HG03108 (cell line): ENCODE measurements around the gene MISP3.
"Not testable (repeated sequence)": the region's sequence is repeated elsewhere in the genome, so short reads cannot be mapped to it uniquely, and the experiment has no call there.

ENCODE experiments used
- ATAC-seq: cut with Tn5 transposase; IDR thresholded peaks from one replicate; pipeline ENCODE4 v1.9.1; 2021; ENCODE audit warnings: moderate library complexity; ENCODE audit not compliant: unreplicated experiment

MISP3 gene

GRCh38 chr19:14072535-14073260, at the start of gene MISP3:
TSS of gene MISP3 (plus strand) at chr19:14072786. CDS start at chr19:14073310, 524 bp downstream.
- ATAC-seq, result no peak

DNA sequence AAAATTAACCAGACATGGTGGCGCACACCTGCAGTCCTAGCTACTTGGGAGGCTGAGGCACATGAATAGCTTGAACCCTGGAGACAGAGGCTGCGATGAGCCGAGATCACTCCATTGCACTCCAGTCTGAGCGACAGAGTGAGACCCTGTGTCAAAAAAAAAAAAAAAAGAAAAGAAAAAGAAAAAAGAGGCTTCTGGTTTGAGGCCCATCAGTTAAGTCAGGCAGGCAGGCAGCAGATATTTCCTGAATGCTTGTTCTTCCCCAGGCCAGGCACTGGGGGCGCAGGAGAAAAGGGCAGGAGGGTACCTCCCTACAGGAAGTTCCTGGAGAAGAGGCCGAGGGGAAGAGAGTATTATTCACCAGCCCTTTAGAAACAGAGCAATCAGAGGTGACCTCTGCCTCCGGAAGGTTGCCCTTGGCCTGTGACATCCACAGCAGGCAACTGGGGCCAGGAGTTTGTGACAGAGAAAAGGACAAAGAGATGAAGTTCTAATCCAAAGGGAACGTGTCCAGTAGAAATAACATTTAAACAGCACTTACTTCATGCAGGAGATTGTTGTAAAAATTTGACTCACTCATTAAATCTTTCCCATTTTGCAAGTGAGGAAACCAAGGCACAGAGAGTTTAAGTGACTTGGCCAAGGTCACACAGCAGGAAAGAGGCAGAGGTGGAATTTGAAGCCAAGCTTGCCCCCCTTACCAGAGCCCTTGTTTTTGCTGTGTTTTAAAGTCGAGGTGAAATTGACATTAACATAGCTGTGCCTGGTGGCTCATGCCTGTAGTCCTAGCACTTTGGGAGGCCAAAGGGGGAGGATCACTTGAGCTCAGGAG, 49.0 kb upstream of the MISP3 start:
- ATAC-seq, result no peak

GRCh38 chr19:14026652-14027192, 45.9 kb upstream of the MISP3 start:
- not testable (repeated sequence) for ATAC-seq

DNA sequence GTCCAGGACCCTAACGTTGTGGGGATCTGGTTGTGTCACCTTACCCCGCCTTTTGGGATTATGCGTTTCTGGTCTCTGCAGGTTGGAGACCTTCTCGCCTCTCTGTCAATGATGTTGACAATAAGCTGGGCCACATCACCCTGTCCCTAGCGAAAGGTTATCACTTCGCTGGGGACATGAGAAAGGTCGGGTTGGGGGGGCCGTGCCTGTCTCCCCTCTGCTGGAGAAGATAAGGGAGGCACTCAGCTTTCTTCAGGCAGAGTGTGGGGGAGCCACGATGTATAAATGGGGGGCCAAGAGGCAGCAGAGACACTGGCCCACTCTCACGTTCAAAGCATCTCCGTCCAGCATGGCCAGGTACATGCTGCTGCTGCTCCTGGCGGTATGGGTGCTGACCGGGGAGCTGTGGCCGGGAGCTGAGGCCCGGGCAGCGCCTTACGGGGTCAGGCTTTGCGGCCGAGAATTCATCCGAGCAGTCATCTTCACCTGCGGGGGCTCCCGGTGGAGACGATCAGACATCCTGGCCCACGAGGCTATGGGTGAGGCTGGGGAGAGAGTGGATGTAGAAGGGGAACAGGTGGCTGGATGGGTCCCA, 44.6 kb upstream of the MISP3 start, which contains the start of gene RLN3:
RLN3 (plus strand) TSS at position 293 of the 595 bp plus-strand sequence; CDS start at position 350, 57 bp downstream.
- no peak for ATAC-seq

DNA sequence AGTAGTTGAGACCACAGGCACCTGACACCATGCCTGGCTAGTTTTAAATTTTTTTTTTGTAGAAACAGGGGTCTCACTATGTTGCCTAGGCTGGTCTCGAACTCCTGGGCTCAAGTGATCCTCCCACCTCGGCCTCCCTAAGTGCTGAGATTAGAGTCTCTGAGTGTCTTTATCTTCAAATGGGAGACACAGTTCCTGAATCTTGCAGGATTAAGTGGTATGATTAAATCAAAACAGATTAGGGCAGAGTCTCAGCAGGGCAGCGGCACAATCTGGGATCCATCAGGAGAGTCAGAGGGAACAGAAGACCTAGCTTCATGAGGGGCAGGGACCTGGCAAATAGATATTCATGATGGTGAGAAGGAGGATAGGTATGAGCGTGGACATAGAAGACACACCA, 43.7 kb upstream of the MISP3 start:
- no peak for ATAC-seq

GRCh38 chr19:14030997-14031718, 41.4 kb upstream of the MISP3 start:
- ATAC-seq, result no peak

DNA sequence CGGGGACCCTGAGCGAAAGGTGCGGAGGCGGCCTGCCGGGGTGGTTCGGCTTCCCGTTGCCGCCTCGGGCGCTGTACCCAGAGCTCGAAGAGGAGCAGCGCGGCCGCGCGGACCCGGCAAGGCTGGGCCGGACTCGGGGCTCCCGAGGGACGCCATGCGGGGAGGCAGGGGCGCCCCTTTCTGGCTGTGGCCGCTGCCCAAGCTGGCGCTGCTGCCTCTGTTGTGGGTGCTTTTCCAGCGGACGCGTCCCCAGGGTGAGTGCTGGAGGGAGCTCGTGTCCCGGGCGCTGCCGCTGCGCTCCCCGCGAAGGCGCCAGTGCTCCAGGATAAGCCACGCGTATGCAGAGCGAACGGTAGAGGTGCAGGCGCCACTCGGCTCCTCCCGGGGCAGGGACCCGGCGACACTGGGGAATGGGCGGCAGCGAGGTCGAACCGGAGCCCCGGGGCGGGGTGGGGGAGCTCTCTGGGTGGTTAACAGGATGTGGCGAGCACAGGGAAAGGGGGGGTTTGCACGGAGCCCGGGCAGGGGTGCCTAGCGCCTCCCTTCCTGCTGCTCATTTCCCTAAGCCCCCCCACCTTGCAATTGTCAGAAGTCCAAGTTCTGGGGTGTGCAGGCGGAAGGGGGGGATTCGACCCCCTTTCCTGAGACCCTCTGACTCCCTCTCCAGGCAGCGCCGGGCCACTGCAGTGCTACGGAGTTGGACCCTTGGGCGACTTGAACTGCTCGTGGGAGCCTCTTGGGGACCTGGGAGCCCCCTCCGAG, 40.7 kb upstream of the MISP3 start, which contains the start of gene IL27RA:
IL27RA (plus strand) TSS at position 44 of the 762 bp plus-strand sequence; CDS start at position 155, 111 bp downstream.
- ATAC-seq, result peak; percentile 58

DNA sequence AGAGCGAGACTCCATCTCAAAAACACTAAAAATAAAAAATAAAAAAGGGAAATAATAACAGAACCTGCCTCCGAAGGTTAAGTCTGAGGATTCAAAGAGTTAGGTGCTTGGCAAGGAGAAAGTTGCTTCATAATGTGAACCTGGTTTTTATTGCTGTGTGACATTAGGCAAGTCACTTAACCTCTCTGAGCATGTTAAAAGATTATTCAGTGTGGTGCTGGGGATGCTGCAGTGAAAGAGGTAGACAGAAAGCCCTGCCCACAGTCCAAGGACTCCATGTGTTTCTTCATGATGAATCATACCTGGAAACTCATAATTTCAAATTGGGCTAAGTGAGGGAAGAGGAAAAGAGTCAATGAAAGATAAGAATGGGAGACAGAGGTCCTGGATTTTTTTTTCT, 38.6 kb upstream of the MISP3 start:
- no peak for ATAC-seq

DNA sequence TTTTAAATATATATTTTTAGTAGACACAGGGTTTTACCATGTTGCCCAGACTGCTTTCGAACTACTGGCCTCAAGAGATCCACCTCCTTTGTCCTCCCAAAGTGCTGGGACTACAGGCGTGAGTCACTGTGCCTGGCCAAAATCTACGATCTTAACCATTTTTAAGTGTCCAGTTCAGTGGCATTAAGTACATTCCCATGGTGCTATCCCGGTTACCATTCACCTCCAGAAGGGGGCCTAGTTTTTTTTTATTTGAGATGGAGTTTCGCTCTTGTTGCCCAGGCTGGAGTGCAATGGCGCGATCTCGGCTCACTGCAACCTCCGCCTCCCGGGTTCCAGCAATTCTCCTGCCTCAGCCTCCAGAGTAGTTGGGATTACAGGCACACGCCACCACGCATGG, 37.4 kb upstream of the MISP3 start:
- not testable (repeated sequence) for ATAC-seq

- ATAC-seq, result no peak
Measured at GRCh38 chr19:14035706-14036105, 36.9 kb upstream of the MISP3 start.

DNA sequence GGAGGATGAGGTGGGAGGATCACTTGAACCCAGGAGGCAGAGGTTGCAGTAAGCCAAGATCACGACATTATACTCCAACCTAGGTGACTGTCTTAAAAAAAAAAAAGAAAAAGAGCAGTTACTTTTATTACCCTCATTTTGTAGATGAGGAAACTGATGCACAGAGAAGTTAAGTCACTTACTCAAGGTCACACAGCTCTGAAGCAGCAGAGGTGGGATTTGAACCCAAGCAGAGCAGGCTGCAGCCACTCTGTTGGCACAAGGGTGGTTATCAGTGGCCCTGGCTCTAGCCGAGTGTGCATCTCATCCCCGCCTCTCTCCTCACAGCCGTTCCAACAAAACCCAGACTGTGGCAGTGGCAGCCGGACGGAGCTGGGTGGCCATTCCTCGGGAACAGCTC, 33.4 kb upstream of the MISP3 start:
- ATAC-seq, result no peak

DNA sequence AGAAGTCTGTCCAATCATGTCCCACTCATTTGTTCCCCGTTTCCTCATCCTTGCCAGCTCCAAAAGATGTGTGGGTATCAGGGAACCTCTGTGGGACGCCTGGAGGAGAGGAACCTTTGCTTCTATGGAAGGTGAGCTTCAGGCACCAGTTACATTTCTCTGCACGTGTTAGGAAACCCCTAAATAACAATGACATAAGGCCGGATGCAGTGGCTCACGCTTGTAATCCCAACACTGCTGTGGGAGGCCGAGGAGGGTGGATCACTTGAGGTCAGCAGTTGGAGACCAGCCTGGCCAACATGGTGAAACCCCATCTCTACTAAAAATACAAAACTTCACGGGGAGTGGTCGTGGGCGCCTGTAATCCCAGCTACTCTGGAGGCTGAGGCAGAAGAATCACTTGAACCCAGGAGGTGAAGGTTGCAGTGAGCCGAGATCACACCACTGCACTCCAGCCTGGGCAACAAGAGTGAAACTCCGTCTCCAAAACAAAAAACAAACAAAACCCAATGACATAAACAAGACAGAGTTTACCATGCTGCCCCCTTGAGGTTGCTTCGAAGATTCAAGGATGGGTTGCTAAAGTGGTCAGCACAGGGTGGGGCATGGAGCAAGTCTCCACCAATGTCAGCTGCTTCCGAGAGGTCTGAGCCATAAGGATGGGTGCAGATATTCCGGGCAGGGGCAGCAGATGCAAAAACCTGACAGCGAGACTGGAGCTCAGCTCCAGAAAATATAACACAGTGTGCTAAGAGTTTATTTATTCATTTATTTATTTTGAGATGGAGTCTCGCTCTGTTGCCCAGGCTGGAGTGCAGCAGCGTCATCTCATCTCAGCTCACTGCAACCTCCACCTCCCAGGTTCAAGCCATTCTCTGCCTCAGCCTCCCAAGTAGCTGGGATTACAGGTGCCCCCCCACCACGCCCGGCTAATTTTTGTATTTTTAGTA, 29.7 kb upstream of the MISP3 start:
- ATAC-seq, result not testable (repeated sequence)

- not testable (repeated sequence) for ATAC-seq
Measured at GRCh38 chr19:14047866-14048265, 24.7 kb upstream of the MISP3 start.

DNA sequence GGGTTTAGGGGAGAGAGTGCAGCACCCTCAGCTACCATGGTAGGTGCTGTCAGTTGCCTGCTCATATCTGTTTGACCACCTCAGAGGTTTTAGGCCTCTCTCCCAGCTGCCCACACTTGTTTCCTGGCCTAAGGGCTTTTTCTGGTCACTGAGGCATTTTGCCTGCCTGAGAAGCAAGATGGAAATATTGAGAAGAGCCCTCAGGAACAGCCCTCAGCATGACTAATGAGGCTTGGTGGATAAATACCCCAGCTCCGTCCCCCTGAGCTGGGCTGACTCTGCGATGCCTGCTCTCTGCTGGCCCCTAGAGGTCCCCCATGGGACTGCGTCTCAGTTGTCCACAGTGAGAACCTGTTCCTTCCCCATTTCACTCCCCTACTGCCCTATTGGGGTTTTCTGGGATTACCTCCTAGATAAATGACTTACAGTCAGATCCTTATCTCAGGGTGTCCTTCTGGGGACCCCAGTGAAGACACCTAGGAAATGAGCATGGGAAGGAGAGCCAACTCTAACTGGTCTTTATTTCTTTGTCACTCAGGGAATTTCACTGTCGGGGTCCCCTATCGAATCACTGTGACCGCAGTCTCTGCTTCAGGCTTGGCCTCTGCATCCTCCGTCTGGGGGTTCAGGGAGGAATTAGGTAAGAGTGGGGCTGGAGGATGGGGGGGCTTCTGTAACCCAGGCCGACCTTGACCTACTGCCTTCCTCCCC, 24.0 kb upstream of the MISP3 start:
- ATAC-seq, result no peak

- ATAC-seq, result no peak
Measured at GRCh38 chr19:14050512-14050911, 22.1 kb upstream of the MISP3 start.

DNA sequence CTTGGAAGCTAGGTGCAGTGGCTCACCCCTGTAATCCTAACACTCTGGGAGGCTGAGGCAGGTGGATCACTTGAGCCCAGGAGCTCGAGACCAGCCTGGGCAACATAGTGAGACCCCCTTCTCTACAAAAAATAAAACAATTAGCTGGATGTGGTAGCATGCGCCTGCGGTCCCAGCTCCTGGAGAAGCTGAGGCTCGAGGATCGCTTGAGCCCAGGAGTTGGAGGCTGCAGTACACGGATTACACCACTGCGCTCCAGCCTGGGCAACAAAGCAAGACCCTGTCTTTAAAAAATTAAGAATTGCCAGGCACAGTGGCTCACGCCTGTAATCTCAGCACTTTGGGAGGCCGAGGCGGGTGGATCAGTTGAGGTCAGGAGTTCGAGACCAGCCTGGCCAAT, 21.6 kb upstream of the MISP3 start:
- ATAC-seq, result not testable (repeated sequence)

- ATAC-seq, result no peak
Measured at GRCh38 chr19:14051980-14052379, 20.6 kb upstream of the MISP3 start.

DNA sequence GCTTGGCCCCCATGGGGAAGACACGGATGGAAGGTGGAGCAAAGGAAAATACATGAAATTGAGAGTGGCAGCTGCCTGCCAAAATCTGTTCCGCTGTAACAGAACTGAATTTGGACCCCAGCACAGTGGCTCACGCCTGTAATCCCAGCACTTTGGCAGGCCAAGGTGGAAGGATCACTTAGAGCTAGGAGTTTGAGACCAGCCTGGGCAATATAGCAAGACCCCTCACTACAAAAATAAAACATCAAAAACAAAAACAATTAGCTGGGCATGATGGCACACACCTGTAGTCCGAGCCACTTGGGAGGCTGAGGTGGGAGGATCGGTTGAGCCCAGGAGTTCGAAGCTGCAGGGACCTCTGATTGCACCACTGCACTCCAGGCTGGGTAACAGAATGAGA, 20.1 kb upstream of the MISP3 start:
- ATAC-seq, result no peak
